Measurements from ENCODE around the gene EHF. TPM values are rescaled to one million over a fixed set of nuclear protein-coding genes. Genes with fewer than 3 reads are reported as not detected.

Gene EHF
- total RNA-seq, 2 donors from 2014 or later: 0.22 TPM; not detected in 1

DNA sequence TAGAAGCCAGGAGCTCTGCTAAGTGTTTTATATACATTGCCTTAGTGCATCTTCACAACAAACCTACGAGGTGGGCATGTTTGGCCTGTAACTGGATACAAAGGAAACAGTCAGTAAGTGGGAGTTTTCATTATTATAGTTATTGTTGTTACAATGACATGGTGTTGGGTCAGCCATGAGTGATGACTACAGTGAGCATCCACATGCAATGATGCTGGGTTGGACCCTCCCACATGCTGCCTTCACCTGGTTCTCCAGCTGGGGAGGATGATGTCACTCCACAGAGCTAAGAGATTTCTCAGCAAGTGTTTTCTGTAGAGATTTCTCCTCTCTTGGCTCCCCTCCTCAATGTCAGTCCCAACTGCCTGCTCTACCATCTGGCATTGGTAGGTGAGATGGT, 59.3 kb downstream of the EHF start:
- H3K27ac Mint-ChIP-seq: no peak overlapping the region
- Histone ChIP-seq H3K9me3 (ENCODE audit: control insufficient read depth, low read length) (no peaks in the 10 kb centered on the region), H3K4me1 (ENCODE audit: control insufficient read depth, insufficient read depth, low read length) (peaks cover 5% of the 10 kb centered on the region), H3K4me3 (ENCODE audit: low read length) (no peak overlapping the region), H3K36me3 (ENCODE audit: control insufficient read depth, insufficient read depth, low read length) (no peaks in the 10 kb centered on the region), H3K27me3 (ENCODE audit: control insufficient read depth, insufficient read depth, low read length, poor library complexity, severe bottlenecking) (no peaks in the 10 kb centered on the region), H3K9ac (ENCODE audit: extremely low read depth, low read length, poor library complexity, severe bottlenecking) (no peak overlapping the region), H3K27ac (ENCODE audit: low read depth, low read length) (no peak overlapping the region)
- no peaks in the 10 kb centered on the region for H3K9me3 Mint-ChIP-seq
- peaks cover 19% of the 10 kb centered on the region for H3K4me1 Mint-ChIP-seq
- TF ChIP-seq, protein P1, sequence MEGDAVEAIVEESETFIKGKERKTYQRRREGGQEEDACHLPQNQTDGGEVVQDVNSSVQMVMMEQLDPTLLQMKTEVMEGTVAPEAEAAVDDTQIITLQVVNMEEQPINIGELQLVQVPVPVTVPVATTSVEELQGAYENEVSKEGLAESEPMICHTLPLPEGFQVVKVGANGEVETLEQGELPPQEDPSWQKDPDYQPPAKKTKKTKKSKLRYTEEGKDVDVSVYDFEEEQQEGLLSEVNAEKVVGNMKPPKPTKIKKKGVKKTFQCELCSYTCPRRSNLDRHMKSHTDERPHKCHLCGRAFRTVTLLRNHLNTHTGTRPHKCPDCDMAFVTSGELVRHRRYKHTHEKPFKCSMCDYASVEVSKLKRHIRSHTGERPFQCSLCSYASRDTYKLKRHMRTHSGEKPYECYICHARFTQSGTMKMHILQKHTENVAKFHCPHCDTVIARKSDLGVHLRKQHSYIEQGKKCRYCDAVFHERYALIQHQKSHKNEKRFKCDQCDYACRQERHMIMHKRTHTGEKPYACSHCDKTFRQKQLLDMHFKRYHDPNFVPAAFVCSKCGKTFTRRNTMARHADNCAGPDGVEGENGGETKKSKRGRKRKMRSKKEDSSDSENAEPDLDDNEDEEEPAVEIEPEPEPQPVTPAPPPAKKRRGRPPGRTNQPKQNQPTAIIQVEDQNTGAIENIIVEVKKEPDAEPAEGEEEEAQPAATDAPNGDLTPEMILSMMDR (conservative IDR thresholded peaks at IDR 0.05): no peak
- no peak for DNase-seq
- H3K36me3 Mint-ChIP-seq (ENCODE audit: low read depth): no peaks in the 10 kb centered on the region
- 89% methylated on average over 1 of the region's 1 CpG; no CpG with 5 or more reads in 1 of the 2 experiments for WGBS, 2 experiments (ENCODE audit: insufficient coverage in 1 of 2, insufficient read length in 1 of 2)
- no peak overlapping the region for H3K4me3 Mint-ChIP-seq
- peaks cover 5% of the 10 kb centered on the region for H3K27me3 Mint-ChIP-seq (ENCODE audit: insufficient read depth)

DNA sequence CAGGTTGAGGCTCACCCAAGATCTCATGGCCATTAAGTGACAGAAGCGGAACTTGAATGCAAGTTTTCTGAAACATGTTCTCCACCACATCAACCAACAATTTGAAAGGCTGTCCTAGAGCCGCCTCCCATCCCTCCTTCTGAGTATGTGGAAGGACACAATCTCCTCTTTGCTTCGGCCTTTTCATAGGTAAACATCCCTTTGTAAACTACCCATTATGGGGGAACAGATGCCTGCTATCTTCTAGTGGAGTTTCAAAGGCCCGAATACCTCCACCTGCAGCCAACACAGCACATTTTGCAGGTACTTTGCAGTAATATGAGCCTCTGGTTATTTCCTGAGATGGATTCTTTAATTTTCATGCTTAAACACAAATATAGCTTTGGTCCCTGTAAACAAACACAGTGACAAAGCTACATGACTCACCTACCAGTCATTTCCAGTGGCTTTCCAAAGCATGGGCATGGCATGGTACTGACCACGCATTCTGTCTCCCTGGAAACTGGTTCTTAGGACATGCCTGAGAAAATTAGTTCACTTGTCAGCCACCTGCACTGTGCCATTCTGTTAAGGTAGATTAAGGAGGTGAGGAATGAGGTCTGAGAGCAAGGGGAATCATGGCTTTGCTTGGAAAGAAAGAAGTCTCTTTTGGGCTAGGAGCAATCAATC, 60.2 kb downstream of the EHF start:
- peaks cover 5% of the 10 kb centered on the region for H3K4me1 ChIP-seq (ENCODE audit: control insufficient read depth, insufficient read depth, low read length)
- WGBS, 2 experiments (ENCODE audit: insufficient coverage in 1 of 2, insufficient read length in 1 of 2): 93 to 94% methylated on average over 2 to 5 of the region's 5 CpGs
- peaks cover 3% of the 10 kb centered on the region for H3K27me3 Mint-ChIP-seq (ENCODE audit: insufficient read depth)
- DNase-seq: peak; percentile 64
- H3K9ac ChIP-seq (ENCODE audit: extremely low read depth, low read length, poor library complexity, severe bottlenecking): no peak overlapping the region
- H3K27ac Mint-ChIP-seq: no peak overlapping the region
- H3K27me3 ChIP-seq (ENCODE audit: control insufficient read depth, insufficient read depth, low read length, poor library complexity, severe bottlenecking): no peaks in the 10 kb centered on the region
- peaks cover 18% of the 10 kb centered on the region for H3K4me1 Mint-ChIP-seq
- H3K9me3 ChIP-seq (ENCODE audit: control insufficient read depth, low read length): no peaks in the 10 kb centered on the region
- no peak overlapping the region for H3K4me3 ChIP-seq (ENCODE audit: low read length)
- H3K36me3 Mint-ChIP-seq (ENCODE audit: low read depth): no peaks in the 10 kb centered on the region
- no peaks in the 10 kb centered on the region for H3K36me3 ChIP-seq (ENCODE audit: control insufficient read depth, insufficient read depth, low read length)
- TF ChIP-seq, protein P1 (conservative IDR thresholded peaks at IDR 0.05): no peak
- H3K9me3 Mint-ChIP-seq: no peaks in the 10 kb centered on the region
- no peak overlapping the region for H3K4me3 Mint-ChIP-seq
- H3K27ac ChIP-seq (ENCODE audit: low read depth, low read length): no peak overlapping the region

DNA sequence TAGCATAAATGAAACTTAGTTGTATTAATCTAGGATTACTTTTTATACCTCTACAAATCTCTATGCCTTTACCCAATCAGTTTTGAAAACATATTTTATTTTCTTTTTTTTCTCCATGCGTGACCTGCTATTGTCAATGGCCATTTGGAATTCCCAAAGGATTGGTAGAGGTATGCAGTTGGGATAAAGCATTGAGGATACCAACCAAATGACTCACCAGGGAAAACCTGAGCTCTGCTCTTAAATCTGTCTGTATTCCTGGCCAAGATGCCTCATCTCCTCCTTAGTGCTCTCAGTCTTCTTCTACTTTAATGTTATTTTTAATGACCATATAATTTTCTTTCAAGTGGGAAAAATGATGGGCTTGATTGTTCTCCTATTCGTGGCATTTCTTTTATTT, 61.9 kb downstream of the EHF start:
- H3K9me3 Mint-ChIP-seq: no peaks in the 10 kb centered on the region
- Histone ChIP-seq H3K36me3 (ENCODE audit: control insufficient read depth, insufficient read depth, low read length) (no peaks in the 10 kb centered on the region), H3K4me3 (ENCODE audit: low read length) (no peak overlapping the region), H3K27me3 (ENCODE audit: control insufficient read depth, insufficient read depth, low read length, poor library complexity, severe bottlenecking) (no peaks in the 10 kb centered on the region), H3K4me1 (ENCODE audit: control insufficient read depth, insufficient read depth, low read length) (peaks cover 2% of the 10 kb centered on the region), H3K9me3 (ENCODE audit: control insufficient read depth, low read length) (no peaks in the 10 kb centered on the region), H3K9ac (ENCODE audit: extremely low read depth, low read length, poor library complexity, severe bottlenecking) (no peak overlapping the region), H3K27ac (ENCODE audit: low read depth, low read length) (no peak overlapping the region)
- H3K27me3 Mint-ChIP-seq (ENCODE audit: insufficient read depth): peaks cover 2% of the 10 kb centered on the region
- TF ChIP-seq, protein P1 (conservative IDR thresholded peaks at IDR 0.05): no peak
- WGBS, 2 experiments (ENCODE audit: insufficient coverage in 1 of 2, insufficient read length in 1 of 2): 89 to 100% methylated on average over 1 of the region's 2 CpGs
- no peak overlapping the region for H3K4me3 Mint-ChIP-seq
- H3K4me1 Mint-ChIP-seq: peaks cover 13% of the 10 kb centered on the region
- no peaks in the 10 kb centered on the region for H3K36me3 Mint-ChIP-seq (ENCODE audit: low read depth)
- DNase-seq: no peak
- H3K27ac Mint-ChIP-seq: no peak overlapping the region
